Liver (tissue), 3 donors: ENCODE results near the gene LRRFIP1.

ENCODE experiments used
- JUND ChIP-seq, 2 donors: IDR thresholded peaks; 2 replicates each; pipeline ENCODE4 v1.6.1; 2016; ENCODE audit warnings: antibody characterized with exemption in 2 of 2
- RAD21 ChIP-seq, 2 donors: IDR thresholded peaks; 2 replicates each; pipeline ENCODE4 v1.6.1; 2016; ENCODE audit warnings: antibody characterized with exemption in 2 of 2, mild to moderate bottlenecking in 2 of 2
- TAF1 ChIP-seq: conservative IDR thresholded peaks from 2 replicates; pipeline ENCODE4 v1.6.1; 2016; ENCODE audit warnings: antibody characterized with exemption, mild to moderate bottlenecking
- TF ChIP-seq, protein P1 (sequence below): fragments of 150-350 bp; IDR thresholded peaks from 2 replicates; pipeline ENCODE4 v1.5.1; 2017; ENCODE audit warnings: improper control_type of control experiment, low read depth, low read length; ENCODE audit not compliant: missing input control
- donor health status: healthy.
- donor health status: healthy.

DNA sequence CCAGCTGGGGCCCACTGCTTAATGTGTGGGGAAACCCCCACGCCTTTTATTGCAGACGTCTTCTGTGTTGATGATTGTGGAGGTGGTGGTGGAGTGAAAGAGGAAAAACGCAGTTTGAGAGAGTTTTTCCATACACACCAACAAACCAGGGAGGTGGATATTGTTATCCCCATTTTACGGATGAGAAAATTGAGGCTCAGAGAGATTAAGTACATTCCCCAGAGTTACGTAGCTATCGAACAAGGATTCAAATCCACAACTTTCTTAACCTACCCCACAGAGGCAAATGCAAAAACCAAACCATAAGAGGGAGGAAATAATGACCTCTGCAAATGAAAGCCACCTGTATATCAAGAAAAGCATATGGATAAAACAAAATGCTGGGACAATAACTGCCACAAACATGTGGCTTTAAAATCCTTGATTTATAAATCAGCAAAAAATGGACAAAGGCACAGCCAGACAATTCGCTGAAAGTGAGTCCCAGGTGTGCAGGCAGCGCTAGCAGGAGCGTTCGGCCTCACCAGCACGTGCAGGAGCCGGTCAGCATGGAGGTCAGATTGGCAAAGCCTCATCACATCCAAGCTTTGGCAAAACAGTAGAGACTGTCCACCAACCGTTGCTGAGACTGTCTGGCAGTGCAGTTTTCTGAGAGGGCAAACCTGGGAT, 24.2 kb upstream of the LRRFIP1 start:
- TF ChIP-seq, protein P1, sequence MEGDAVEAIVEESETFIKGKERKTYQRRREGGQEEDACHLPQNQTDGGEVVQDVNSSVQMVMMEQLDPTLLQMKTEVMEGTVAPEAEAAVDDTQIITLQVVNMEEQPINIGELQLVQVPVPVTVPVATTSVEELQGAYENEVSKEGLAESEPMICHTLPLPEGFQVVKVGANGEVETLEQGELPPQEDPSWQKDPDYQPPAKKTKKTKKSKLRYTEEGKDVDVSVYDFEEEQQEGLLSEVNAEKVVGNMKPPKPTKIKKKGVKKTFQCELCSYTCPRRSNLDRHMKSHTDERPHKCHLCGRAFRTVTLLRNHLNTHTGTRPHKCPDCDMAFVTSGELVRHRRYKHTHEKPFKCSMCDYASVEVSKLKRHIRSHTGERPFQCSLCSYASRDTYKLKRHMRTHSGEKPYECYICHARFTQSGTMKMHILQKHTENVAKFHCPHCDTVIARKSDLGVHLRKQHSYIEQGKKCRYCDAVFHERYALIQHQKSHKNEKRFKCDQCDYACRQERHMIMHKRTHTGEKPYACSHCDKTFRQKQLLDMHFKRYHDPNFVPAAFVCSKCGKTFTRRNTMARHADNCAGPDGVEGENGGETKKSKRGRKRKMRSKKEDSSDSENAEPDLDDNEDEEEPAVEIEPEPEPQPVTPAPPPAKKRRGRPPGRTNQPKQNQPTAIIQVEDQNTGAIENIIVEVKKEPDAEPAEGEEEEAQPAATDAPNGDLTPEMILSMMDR = no peak
- TF ChIP-seq RAD21 (IDR thresholded peaks at IDR 0.05) = no peak
- TF ChIP-seq TAF1 = no peak
- no peak for TF ChIP-seq JUND (IDR thresholded peaks at IDR 0.05)
